HEK293 (cell line): ENCODE data around the gene FOSL1.

Experiments used
- CTCF ChIA-PET: fragments of 350-600 bp; formaldehyde crosslinking; extraction: SDS; loops from one replicate; lab custom pipeline; 2021; ENCODE audit warnings: antibody characterized with exemption; lab: Yijun Ruan, JAX
- POLR2A ChIA-PET: fragments of 300-600 bp; formaldehyde crosslinking; extraction: SDS; loops from one replicate; lab custom pipeline; 2020; ENCODE audit warnings: antibody characterized with exemption, inconsistent platforms; lab: Yijun Ruan, JAX
- H3K27ac ChIP-seq: fragments of 200-500 bp; sonication (Bioruptor generic); 2 replicates; pipeline ENCODE4 v1.5.1; 2014; ENCODE audit warnings: low read depth, low read length, control low read depth, inconsistent platforms; ENCODE audit errors: extremely low read depth
- H3K36me3 ChIP-seq, 2 experiments: fragments of 200-500 bp in 1 of 2; sonication (Bioruptor generic) in 1 of 2; 1 replicate in 1 of 2; 2 replicates in 1 of 2; pipeline ENCODE4 v1.5.1; 2014 to 2017; ENCODE audit warnings: inconsistent platforms in 2 of 2, low read length in 2 of 2; ENCODE audit not compliant: control insufficient read depth in 2 of 2, insufficient read depth in 1 of 2
- H3K4me1 ChIP-seq: fragments of 200-500 bp; sonication (Bioruptor generic); 2 replicates; pipeline ENCODE4 v1.5.1; 2014; ENCODE audit warnings: mild to moderate bottlenecking, low read length, inconsistent platforms; ENCODE audit not compliant: control insufficient read depth, insufficient read depth
- H3K4me3 ChIP-seq: 2 replicates; pipeline ENCODE4 v1.5.1; 2011; ENCODE audit warnings: low read depth, mild to moderate bottlenecking, control low read depth, low read length, moderate library complexity
- H3K9me3 ChIP-seq: fragments of 200-500 bp; sonication (Bioruptor generic); 2 replicates; pipeline ENCODE4 v1.5.1; 2014; ENCODE audit warnings: low read depth, low read length, inconsistent platforms; ENCODE audit not compliant: control insufficient read depth, insufficient read depth
- MEIS1 ChIP-seq: sonication (generic); formaldehyde crosslinking; IDR thresholded peaks from 2 replicates; pipeline ENCODE4 v1.8.1; 2022; ENCODE audit warnings: missing genetic modification reagents, mild to moderate bottlenecking, borderline replicate concordance
- OSR2 ChIP-seq: fragments of 450-650 bp; formaldehyde crosslinking; IDR thresholded peaks from 2 replicates; pipeline ENCODE4 v1.5.1; 2016; ENCODE audit warnings: missing biosample characterization, missing genetic modification characterization
- OVOL3 ChIP-seq: fragments of 450-650 bp; formaldehyde crosslinking; IDR thresholded peaks from 2 replicates; pipeline ENCODE4 v1.5.1; 2016; ENCODE audit warnings: missing biosample characterization, missing genetic modification characterization
- RBAK ChIP-seq: fragments of 450-650 bp; formaldehyde crosslinking; IDR thresholded peaks from 2 replicates; pipeline ENCODE4 v1.5.1; 2016; ENCODE audit warnings: missing biosample characterization, missing genetic modification characterization
- SP7 ChIP-seq: fragments of 450-650 bp; formaldehyde crosslinking; IDR thresholded peaks from 2 replicates; pipeline ENCODE4 v1.5.1; 2016; ENCODE audit warnings: missing biosample characterization, missing genetic modification characterization
- TSHZ1 ChIP-seq: fragments of 450-650 bp; formaldehyde crosslinking; IDR thresholded peaks from 2 replicates; pipeline ENCODE4 v1.5.1; 2016; ENCODE audit warnings: missing biosample characterization, missing genetic modification characterization, borderline replicate concordance
- ZFP37 ChIP-seq: fragments of 450-650 bp; formaldehyde crosslinking; IDR thresholded peaks from 2 replicates; pipeline ENCODE4 v1.5.1; 2016; ENCODE audit warnings: missing biosample characterization, missing genetic modification characterization
- ZIC2 ChIP-seq: fragments of 450-650 bp; formaldehyde crosslinking; IDR thresholded peaks from 2 replicates; pipeline ENCODE4 v1.5.1; 2016; ENCODE audit warnings: missing biosample characterization, missing genetic modification characterization
- ZNF10 ChIP-seq: fragments of 450-650 bp; formaldehyde crosslinking; IDR thresholded peaks from 2 replicates; pipeline ENCODE4 v1.5.1; 2017; ENCODE audit warnings: missing biosample characterization, missing genetic modification characterization
- ZNF114 ChIP-seq: fragments of 450-650 bp; formaldehyde crosslinking; IDR thresholded peaks from 2 replicates; pipeline ENCODE4 v1.5.0; 2017; ENCODE audit warnings: missing biosample characterization, missing genetic modification characterization
- ZNF341 ChIP-seq: fragments of 450-650 bp; formaldehyde crosslinking; IDR thresholded peaks from 2 replicates; pipeline ENCODE4; 2016; ENCODE audit warnings: low read depth, missing biosample characterization, missing genetic modification characterization
- ZNF366 ChIP-seq: fragments of 450-650 bp; formaldehyde crosslinking; conservative IDR thresholded peaks from 2 replicates; pipeline ENCODE4 v1.5.1; 2016; ENCODE audit warnings: missing biosample characterization, missing genetic modification characterization
- ZNF48 ChIP-seq: fragments of 450-650 bp; formaldehyde crosslinking; IDR thresholded peaks from 2 replicates; pipeline ENCODE4 v1.5.1; 2016; ENCODE audit warnings: missing biosample characterization, missing genetic modification characterization
- ZNF530 ChIP-seq: fragments of 450-650 bp; formaldehyde crosslinking; IDR thresholded peaks from 2 replicates; pipeline ENCODE4 v1.5.1; 2016; ENCODE audit warnings: low read depth, missing biosample characterization, missing genetic modification characterization
- ZNF555 ChIP-seq: fragments of 450-650 bp; formaldehyde crosslinking; conservative IDR thresholded peaks from 2 replicates; pipeline ENCODE4 v1.5.1; 2017; ENCODE audit warnings: missing biosample characterization, mild to moderate bottlenecking, missing genetic modification characterization, inconsistent platforms
- ZNF626 ChIP-seq: fragments of 450-650 bp; sonication (Bioruptor Pico); formaldehyde crosslinking; IDR thresholded peaks from 2 replicates; pipeline ENCODE4 v1.5.1; 2018; ENCODE audit warnings: missing biosample characterization, missing genetic modification characterization, inconsistent platforms
- ZNF692 ChIP-seq: fragments of 450-650 bp; formaldehyde crosslinking; IDR thresholded peaks from 2 replicates; pipeline ENCODE4 v1.5.1; 2016; ENCODE audit warnings: missing biosample characterization, missing genetic modification characterization
- ZNF707 ChIP-seq: fragments of 450-650 bp; formaldehyde crosslinking; IDR thresholded peaks from 2 replicates; pipeline ENCODE4 v1.5.1; 2016; ENCODE audit warnings: missing biosample characterization, missing genetic modification characterization
- ZNF843 ChIP-seq: fragments of 450-650 bp; formaldehyde crosslinking; IDR thresholded peaks from 2 replicates; pipeline ENCODE4 v1.5.1; 2016; ENCODE audit warnings: missing biosample characterization, missing genetic modification characterization
- ZXDB ChIP-seq: fragments of 450-650 bp; formaldehyde crosslinking; IDR thresholded peaks from 2 replicates; pipeline ENCODE4 v1.5.1; 2016; ENCODE audit warnings: missing biosample characterization, missing genetic modification characterization
- TF ChIP-seq, protein P1 (sequence below): fragments of 450-650 bp; formaldehyde crosslinking; IDR thresholded peaks from 2 replicates; pipeline ENCODE4 v1.5.1; 2016; ENCODE audit warnings: missing biosample characterization, missing genetic modification characterization, low read depth

FOSL1 gene

GRCh38 chr11:65915821-65916251 is 15.6 kb upstream of the FOSL1 start (continued):
- TF ChIP-seq ZFP37, result 0 out of 2 replicates have a peak, but pooled peaks have one; percentile 45
- TF ChIP-seq OSR2, result 0 out of 2 replicates have a peak, but pooled peaks have one; percentile 25
- no peak for TF ChIP-seq ZNF114
- no peak for TF ChIP-seq ZNF707
- 0 out of 2 replicates have a peak, but pooled peaks have one; percentile 20 for TF ChIP-seq TSHZ1 (tag by site-specific recombination)
- no peak for TF ChIP-seq ZNF555
- TF ChIP-seq ZXDB, result peak; percentile 48; the same call in 1 of the 2 replicates

DNA sequence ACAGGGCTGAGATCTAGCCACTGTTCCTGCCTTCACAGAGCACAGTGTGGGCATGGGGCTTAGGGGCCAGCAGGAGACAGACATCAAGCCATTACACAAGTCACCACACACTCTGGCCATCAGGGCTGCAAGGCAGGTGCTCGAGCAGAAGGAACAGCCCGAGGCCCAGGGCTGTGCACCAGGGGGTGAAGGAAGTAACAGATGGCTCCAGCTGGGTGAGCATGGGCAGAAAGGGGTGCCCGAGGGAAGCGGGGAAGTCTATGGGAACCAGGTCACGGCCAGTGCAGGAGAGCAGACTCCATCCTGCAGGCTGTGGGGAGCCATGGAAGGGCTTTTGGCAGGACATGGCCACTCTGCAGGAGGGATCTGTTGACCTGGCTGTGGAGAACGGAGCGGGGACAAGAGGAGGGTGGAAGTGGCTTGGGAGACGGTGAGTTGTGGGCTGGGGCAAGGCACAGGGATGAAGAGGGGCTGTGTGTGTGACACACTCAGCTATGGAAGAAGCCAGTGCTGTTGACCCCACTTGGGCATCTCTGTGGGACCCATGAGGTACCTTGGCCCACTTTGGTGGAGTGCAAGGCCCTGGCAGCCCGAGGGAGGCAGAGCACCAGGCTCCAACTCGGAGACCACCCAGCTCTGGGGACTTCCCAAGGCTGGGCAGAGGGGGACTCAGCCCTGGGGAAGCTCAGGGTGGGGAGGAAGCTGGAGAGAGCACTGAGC is 15.1 kb upstream of the FOSL1 start:
- Histone ChIP-seq H3K4me1 (no peaks in the 10 kb centered on the region; the same call in 1 of the 2 replicates), H3K9me3 (no peaks in the 10 kb centered on the region), H3K4me3 (no peak overlapping the region), H3K27ac (no peak overlapping the region)
- ChIA-PET CTCF (interaction anchor here (0.6 to 11.8 kb wide), 5 partner anchors 13 to 1065 kb away, joined by 3 to 189 read pairs (median 4); partner anchors contain the start of genes AP5B1, CCDC85B and FIBP), POLR2A (interaction anchor here (1.2 to 2.3 kb wide), 9 partner anchors 12 to 57 kb away, joined by 3 to 19 read pairs (median 6); partner anchors contain the start of genes CCDC85B, CFL1, FIBP and FOSL1)
- TF ChIP-seq ZNF530 (tag by site-specific recombination), result no peak
- peak; percentile 71 for TF ChIP-seq ZIC2 (tag by site-specific recombination)
- TF ChIP-seq ZNF341, result peak; percentile 30; the same call in 1 of the 2 replicates
- TF ChIP-seq, all 188 proteins: peak for 2
- no peaks in the 10 kb centered on the region for H3K36me3 ChIP-seq

DNA sequence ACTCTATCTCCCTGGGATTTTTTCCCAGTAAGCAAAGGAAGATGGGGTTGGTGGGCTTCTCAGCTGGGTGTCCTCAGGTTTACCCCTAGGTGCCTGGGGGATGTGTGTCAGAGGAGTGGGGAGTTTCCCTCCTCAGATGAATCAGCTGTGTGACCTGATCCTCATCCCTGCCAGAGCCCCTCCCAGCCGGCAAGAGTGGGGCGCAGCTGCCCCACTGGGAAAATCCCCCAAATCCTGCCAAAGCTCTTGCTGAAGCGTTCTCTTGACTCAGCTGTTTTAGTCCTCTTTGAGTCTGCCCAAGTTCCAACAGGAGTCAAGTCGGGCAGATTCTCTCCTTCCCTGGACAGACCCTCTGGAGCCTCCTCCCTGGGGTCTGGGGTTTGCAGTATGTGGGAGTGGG is 12.7 kb upstream of the FOSL1 start:
- ChIA-PET CTCF (interaction anchor here (0.6 to 11.8 kb wide), 4 partner anchors 11 to 344 kb away, joined by 3 to 189 read pairs (median 6); partner anchors contain the start of genes CCDC85B and FIBP), POLR2A (interaction anchor here (2.0 to 2.2 kb wide), 2 partner anchors 22 to 24 kb away, joined by 14 to 16 read pairs; partner anchors contain the start of genes CCDC85B and FIBP)
- H3K27ac ChIP-seq, result no peak overlapping the region
- no peak overlapping the region for H3K4me3 ChIP-seq
- TF ChIP-seq MEIS1 (CRISPR knock-in tag) (no peak), RBAK (tag by site-specific recombination) (no peak), OVOL3 (tag by site-specific recombination) (no peak), ZNF626 (tag by site-specific recombination) (no peak), ZNF692 (tag by site-specific recombination) (no peak), ZNF366 (no peak), ZNF843 (tag by site-specific recombination) (no peak), SP7 (tag by site-specific recombination) (no peak), ZNF48 (no peak), ZXDB (no peak), ZNF10 (tag by site-specific recombination) (no peak)
- TF ChIP-seq, protein P1, sequence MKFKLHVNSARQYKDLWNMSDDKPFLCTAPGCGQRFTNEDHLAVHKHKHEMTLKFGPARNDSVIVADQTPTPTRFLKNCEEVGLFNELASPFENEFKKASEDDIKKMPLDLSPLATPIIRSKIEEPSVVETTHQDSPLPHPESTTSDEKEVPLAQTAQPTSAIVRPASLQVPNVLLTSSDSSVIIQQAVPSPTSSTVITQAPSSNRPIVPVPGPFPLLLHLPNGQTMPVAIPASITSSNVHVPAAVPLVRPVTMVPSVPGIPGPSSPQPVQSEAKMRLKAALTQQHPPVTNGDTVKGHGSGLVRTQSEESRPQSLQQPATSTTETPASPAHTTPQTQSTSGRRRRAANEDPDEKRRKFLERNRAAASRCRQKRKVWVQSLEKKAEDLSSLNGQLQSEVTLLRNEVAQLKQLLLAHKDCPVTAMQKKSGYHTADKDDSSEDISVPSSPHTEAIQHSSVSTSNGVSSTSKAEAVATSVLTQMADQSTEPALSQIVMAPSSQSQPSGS (tag by site-specific recombination), result no peak
- H3K36me3 ChIP-seq, result no peaks in the 10 kb centered on the region
- no peaks in the 10 kb centered on the region for H3K9me3 ChIP-seq
- no peaks in the 10 kb centered on the region; the same call in 1 of the 2 replicates for H3K4me1 ChIP-seq
